NCI-H524 treated with DMSO at 0.1 percent for 48 hours (cell line): ENCODE measurements around the gene ULK4.
"Not testable (repeated sequence)": the region's sequence is repeated elsewhere in the genome, so short reads cannot be mapped to it uniquely, and the experiment has no call there.

Source experiments
- DNase-seq: peaks from one replicate; lab custom pipeline; 2025; lab: John Stamatoyannopoulos, UW

Gene ULK4

GRCh38 chr3:41315126-41315525 is 646.8 kb downstream of the ULK4 start:
- no peak for DNase-seq

- DNase-seq: no peak
Observed at GRCh38 chr3:41308119-41308518, 653.8 kb downstream of the ULK4 start.

- DNase-seq: no peak
Observed at GRCh38 chr3:41307065-41307464, 654.8 kb downstream of the ULK4 start.

- DNase-seq: no peak
Observed at GRCh38 chr3:41304593-41304992, 657.3 kb downstream of the ULK4 start.

GRCh38 chr3:41302295-41302694 is 659.6 kb downstream of the ULK4 start:
- no peak for DNase-seq

- no peak for DNase-seq
Observed at GRCh38 chr3:41301548-41301947, 660.4 kb downstream of the ULK4 start.

- DNase-seq: no peak
Observed at GRCh38 chr3:41299036-41299435, 662.9 kb downstream of the ULK4 start.

- no peak for DNase-seq
Observed at GRCh38 chr3:41297750-41298149, 664.2 kb downstream of the ULK4 start.

- no peak for DNase-seq
Observed at GRCh38 chr3:41296556-41296955, 665.3 kb downstream of the ULK4 start.

- DNase-seq: no peak
Observed at GRCh38 chr3:41295740-41296139, 666.2 kb downstream of the ULK4 start.

GRCh38 chr3:41293169-41293681 is 668.7 kb downstream of the ULK4 start:
- DNase-seq: no peak

- DNase-seq: no peak
Observed at GRCh38 chr3:41290736-41291135, 671.2 kb downstream of the ULK4 start.

- DNase-seq: no peak
Observed at GRCh38 chr3:41290306-41290705, 671.6 kb downstream of the ULK4 start.

GRCh38 chr3:41288785-41289184 is 673.1 kb downstream of the ULK4 start:
- DNase-seq: no peak

- DNase-seq: no peak
Observed at GRCh38 chr3:41286305-41286704, 675.6 kb downstream of the ULK4 start.

- DNase-seq: not testable (repeated sequence)
Observed at GRCh38 chr3:41284934-41285333, 677.0 kb downstream of the ULK4 start.

- DNase-seq: no peak
Observed at GRCh38 chr3:41277790-41278465, 684.0 kb downstream of the ULK4 start.

- no peak for DNase-seq
Observed at GRCh38 chr3:41276191-41276590, 685.7 kb downstream of the ULK4 start.

- DNase-seq: no peak
Observed at GRCh38 chr3:41274944-41275668, 686.8 kb downstream of the ULK4 start.

- no peak for DNase-seq
Observed at GRCh38 chr3:41272667-41273066, 689.2 kb downstream of the ULK4 start.

GRCh38 chr3:41267975-41268640 is 693.8 kb downstream of the ULK4 start:
- no peak for DNase-seq

GRCh38 chr3:41265823-41266273 is 696.1 kb downstream of the ULK4 start:
- DNase-seq: no peak

GRCh38 chr3:41265011-41265545 is 696.8 kb downstream of the ULK4 start:
- DNase-seq: no peak
